Tongue (tissue), 2 donors: ENCODE data around the gene FAM234A. TPM values are rescaled to one million over a fixed set of nuclear protein-coding genes. Genes with fewer than 3 reads are reported as not detected.

Source experiments
- DNase-seq: peaks from one replicate; pipeline ENCODE4 v3.0.0-alpha.2; 2015
- total RNA-seq: library from RNA; depleted of rRNA; stranded (reverse); fragments of >200 nt; gene quantifications from one replicate; pipeline ENCODE4 v1.2.3, GENCODE V29; 2014

Gene FAM234A
- total RNA-seq, 1 donor from 2014 or later, result 92.7 TPM

GRCh38 chr16:297832-298231, 63.2 kb downstream of the FAM234A start:
- DNase-seq, result no peak

DNA sequence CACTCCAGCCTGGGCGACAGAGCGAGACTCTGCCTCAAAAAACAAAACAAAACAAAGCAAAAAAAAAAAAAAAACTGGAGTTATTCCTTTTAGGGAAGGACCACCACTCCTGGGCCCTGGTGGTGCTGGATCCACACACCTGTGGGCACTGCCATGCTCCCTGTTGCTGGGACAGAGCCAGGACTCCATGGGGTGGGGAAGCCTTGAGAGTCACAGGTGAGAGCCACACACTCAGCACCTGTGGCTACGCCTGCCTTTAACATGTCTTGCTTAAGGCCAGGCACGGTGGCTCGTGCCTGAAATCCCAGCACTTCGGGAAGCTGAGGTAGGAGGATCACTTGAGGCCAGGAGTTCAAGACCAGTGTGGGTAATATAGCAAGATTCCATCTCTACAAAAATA, 66.6 kb downstream of the FAM234A start:
- no peak for DNase-seq

DNA sequence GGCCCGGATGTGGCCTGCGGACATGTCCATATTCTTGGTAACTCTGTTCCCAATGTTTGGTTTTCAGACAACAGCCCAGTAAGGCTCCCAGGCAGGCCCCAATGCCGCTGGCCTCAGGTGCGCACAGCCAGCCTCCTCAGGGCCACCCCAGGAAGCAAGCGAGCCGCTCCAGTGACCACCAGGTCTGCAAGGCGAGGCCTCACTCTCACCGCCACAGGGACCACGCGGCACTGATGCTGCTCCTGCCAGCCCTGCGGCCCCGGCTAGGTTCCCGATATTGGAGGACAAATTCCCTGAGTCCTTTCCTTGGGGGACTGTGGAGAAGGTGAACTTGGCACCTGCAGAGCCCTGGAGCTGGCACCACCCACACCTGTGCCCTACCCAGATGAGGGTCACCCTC, 67.3 kb downstream of the FAM234A start:
- DNase-seq, result no peak

DNA sequence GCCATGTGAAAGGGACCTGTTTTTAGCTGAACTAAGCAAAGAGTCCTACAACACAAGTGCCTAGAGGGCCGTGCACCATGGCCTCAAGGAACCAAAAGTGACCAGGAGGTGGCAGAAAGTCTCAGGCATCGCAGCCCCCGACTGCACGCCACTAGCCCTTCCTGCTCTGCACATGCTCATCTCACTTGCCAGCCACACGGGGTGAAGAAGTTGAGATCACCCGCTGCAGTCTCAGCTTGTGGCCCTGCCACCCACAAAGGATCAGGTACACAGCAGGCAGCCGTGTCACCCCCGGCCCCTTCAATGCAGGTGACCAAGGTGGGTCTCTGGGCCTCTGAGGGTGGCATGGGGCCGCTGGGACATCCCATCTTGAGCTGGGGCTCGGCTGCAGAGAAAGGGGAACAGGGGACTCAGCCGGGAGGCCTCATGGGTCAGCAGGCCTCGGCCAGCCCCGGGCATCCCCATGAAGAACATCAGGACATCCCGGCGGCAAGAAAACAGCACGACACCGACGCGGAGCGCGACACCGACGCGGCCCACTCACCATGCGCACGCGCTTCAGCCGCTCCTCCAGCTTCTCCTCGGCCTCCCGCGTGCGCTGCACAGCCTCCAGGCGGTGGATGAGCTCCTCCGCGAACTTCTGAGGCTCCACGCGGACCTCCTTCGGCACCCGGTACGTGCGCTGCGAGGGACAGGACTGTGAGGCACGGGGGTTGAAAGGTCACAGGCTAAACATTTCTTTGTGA, 69.3 kb downstream of the FAM234A start:
- no peak for DNase-seq

DNA sequence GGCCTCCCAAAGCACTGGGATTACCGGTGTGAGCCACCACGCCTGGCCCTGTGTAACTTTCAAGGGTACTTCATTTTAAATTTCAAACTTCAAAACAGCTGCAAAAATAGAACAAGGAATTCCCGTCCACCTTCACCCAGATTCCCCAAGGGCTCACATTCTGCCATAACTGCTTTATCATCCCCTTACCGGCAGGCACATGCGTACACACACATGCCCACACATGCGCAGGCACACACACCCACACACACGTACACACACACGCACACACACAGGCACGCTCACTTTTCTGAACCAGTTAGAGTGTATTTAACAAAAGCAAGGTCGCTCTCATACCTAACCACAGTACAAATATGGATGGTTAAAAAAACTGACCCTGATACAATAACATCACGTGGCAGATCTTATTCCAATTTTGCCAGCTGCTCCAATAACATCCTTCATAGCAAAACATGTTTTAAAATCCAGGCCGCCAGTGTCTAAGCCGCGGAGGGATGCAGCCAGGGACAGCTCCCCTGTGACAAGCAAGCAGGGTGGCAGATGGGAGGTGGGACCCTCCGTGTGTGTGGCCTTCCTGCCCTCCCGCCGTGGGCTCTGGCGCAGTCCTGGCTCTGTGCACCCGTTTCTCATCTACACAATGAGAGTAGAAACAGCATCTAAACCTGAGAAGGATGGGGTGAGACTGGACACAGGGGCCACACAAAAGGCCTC, 71.5 kb downstream of the FAM234A start:
- DNase-seq, result peak; percentile 19

DNA sequence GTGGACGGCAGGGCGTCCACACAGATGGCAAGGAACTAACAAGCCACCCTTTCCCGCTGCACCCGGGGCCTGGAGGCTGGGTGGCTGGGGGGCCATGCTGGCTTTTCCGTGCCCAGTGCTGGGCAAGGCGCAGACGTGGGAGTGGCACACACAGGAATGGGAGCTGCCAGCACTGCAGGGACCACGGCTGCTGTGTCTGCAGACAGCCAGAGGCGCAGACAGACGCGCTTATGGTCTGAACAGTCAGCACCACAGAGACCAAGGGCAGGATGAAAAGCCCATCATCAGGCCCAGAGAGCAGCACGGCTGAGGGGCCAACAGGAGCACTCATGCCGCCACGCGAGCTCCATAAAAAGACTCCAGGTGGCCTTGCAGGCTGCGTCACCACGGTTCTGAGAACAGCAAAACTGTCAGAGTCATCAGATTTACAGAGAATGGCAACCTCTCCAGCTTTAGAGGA, 72.3 kb downstream of the FAM234A start:
- DNase-seq, result no peak

GRCh38 chr16:307691-308312, 73.2 kb downstream of the FAM234A start:
- no peak for DNase-seq

GRCh38 chr16:309476-309875, 74.9 kb downstream of the FAM234A start:
- no peak for DNase-seq

- DNase-seq, result no peak
Observed at GRCh38 chr16:311725-312124, 77.1 kb downstream of the FAM234A start.

- DNase-seq, result no peak
Observed at GRCh38 chr16:314351-314750, 79.7 kb downstream of the FAM234A start.

GRCh38 chr16:314795-315299, 80.2 kb downstream of the FAM234A start:
- DNase-seq, result no peak

Other genes starting within 250 kb of the FAM234A start
- gene POLR3K, start 181.2 kb upstream of the FAM234A start, total RNA-seq, result 4.5 TPM
- 13.0 TPM for gene SNRNP25, start 181.0 kb upstream of the FAM234A start, total RNA-seq
- gene RHBDF1, start 162.2 kb upstream of the FAM234A start, total RNA-seq, result 33.0 TPM
- gene MPG, start 156.6 kb upstream of the FAM234A start, total RNA-seq, result 42.0 TPM
- gene NPRL3, start 96.1 kb upstream of the FAM234A start, total RNA-seq, result 15.7 TPM
- 6.7 TPM for gene HBZ, start 82.2 kb upstream of the FAM234A start, total RNA-seq
- 19.6 TPM for gene HBM, start 68.8 kb upstream of the FAM234A start, total RNA-seq
- 803 TPM for gene HBA2, start 61.9 kb upstream of the FAM234A start, total RNA-seq
- 357 TPM for gene HBA1, start 58.1 kb upstream of the FAM234A start, total RNA-seq
- not detected for gene HBQ1, start 54.4 kb upstream of the FAM234A start, total RNA-seq
- gene LUC7L, start 5.4 kb upstream of the FAM234A start, total RNA-seq, result 60.5 TPM
- gene RGS11, start 41.1 kb downstream of the FAM234A start, total RNA-seq, result 2.3 TPM
- 1.7 TPM for gene ARHGDIG, start 45.8 kb downstream of the FAM234A start, total RNA-seq
- 2.7 TPM for gene PDIA2, start 48.3 kb downstream of the FAM234A start, total RNA-seq
- gene AXIN1, start 117.9 kb downstream of the FAM234A start, total RNA-seq, result 18.3 TPM
- 41.7 TPM for gene MRPL28, start 135.7 kb downstream of the FAM234A start, total RNA-seq
- gene PGAP6, start 147.2 kb downstream of the FAM234A start, total RNA-seq, result 29.6 TPM
- 22.8 TPM for gene NME4, start 162.4 kb downstream of the FAM234A start, total RNA-seq
- gene DECR2, start 167.1 kb downstream of the FAM234A start, total RNA-seq, result 14.1 TPM
- 39.2 TPM for gene RAB11FIP3, start 190.8 kb downstream of the FAM234A start, total RNA-seq